ENCODE results near the gene RPL9. TPM values are rescaled to one million over a fixed set of nuclear protein-coding genes. Genes with fewer than 3 reads are reported as not detected.
"Not testable (repeated sequence)": the region's sequence is repeated elsewhere in the genome, so short reads cannot be mapped to it uniquely, and the experiment has no call there.

Gene RPL9
- total and polyA plus RNA-seq, 2 donors (not counting 1 experiment from before 2014, with no cell fraction given), result 2,031 to 2,407 TPM

- no peak overlapping the region for H2AFZ ChIP-seq (ENCODE audit: insufficient read depth, low read depth, low read length, poor library complexity, severe bottlenecking)
- H3K27ac ChIP-seq (ENCODE audit: low read length in 2 of 2), result no peak overlapping the region
- intact Hi-C loops (cut with micrococcal nuclease), result no loop called here
- H3K4me2 ChIP-seq (replicated peaks; ENCODE audit: low read depth, low read length, poor library complexity, severe bottlenecking), result no peak overlapping the region
- DNase-seq (no peak), ATAC-seq (ENCODE audit: low read depth) (no peak)
- H3K36me3 ChIP-seq (replicated peaks in 1 of 2; ENCODE audit: control extremely low read depth in 1 of 2, control insufficient read depth in 1 of 2, extremely low read depth in 1 of 2, insufficient read depth in 2 of 2, low read length in 1 of 2), result no peaks in the 10 kb centered on the region
- POLR2A ChIA-PET, result no interaction called here
- H3K79me2 ChIP-seq (ENCODE audit: control insufficient read depth, insufficient read depth, low read length), result no peaks in the 10 kb centered on the region
- Mint-ChIP-seq H3K27me3 (no peaks in the 10 kb centered on the region), H3K4me1 (no peaks in the 10 kb centered on the region), H3K9me3 (ENCODE audit: insufficient read depth) (no peaks in the 10 kb centered on the region), H3K4me3 (no peak overlapping the region), H3K27ac (no peak overlapping the region)
- H3K4me3 ChIP-seq (ENCODE audit: control extremely low read depth in 1 of 5, extremely low read depth in 1 of 5, insufficient read depth in 1 of 5, low read depth in 2 of 5, low read length in 4 of 5), result no peak overlapping the region
- H4K20me1 ChIP-seq (ENCODE audit: control insufficient read depth, insufficient read depth, low read length, poor library complexity, severe bottlenecking), result no peaks in the 10 kb centered on the region
- no peaks in the 10 kb centered on the region for H3K9me3 ChIP-seq (ENCODE audit: control extremely low read depth in 1 of 3, control insufficient read depth in 2 of 3, insufficient read depth in 1 of 3, low read length in 2 of 3)
- TF ChIP-seq EZH2 (IDR thresholded peaks at IDR 0.05; ENCODE audit: borderline replicate concordance, insufficient read depth, low read depth, low read length, poor library complexity, severe bottlenecking), result no peak
- TF ChIP-seq CTCF (IDR thresholded peaks at IDR 0.05), result no peak
- WGBS (ENCODE audit: insufficient coverage), result 94% methylated on average over 4 of the region's 10 CpGs
- H3K27me3 ChIP-seq (replicated peaks in 1 of 4; ENCODE audit: control extremely low read depth in 1 of 4, control insufficient read depth in 3 of 4, insufficient read depth in 4 of 4, low read length in 3 of 4), result no peaks in the 10 kb centered on the region
- H3K9ac ChIP-seq (ENCODE audit: low read length), result no peak overlapping the region
- CTCF ChIA-PET, result interaction anchor here (0.6 kb wide), 1 partner anchor 36 kb away, joined by 3 read pairs; no protein-coding TSS in a partner anchor
- H3K4me1 ChIP-seq (ENCODE audit: control insufficient read depth in 2 of 2, insufficient read depth in 2 of 2, low read length in 2 of 2), result no peaks in the 10 kb centered on the region
Measured at GRCh38 chr4:39427520-39428114, 31.1 kb downstream of the RPL9 start.

GRCh38 chr4:39426728-39427127, 32.0 kb downstream of the RPL9 start:
- DNase-seq (no peak), ATAC-seq (ENCODE audit: low read depth) (no peak)
- WGBS (ENCODE audit: insufficient coverage), result no CpG with 5 or more reads among the region's 1 CpG
- H3K9ac ChIP-seq (ENCODE audit: low read length), result no peak overlapping the region
- ChIA-PET POLR2A (no interaction called here), CTCF (no interaction called here)
- intact Hi-C loops (cut with micrococcal nuclease), result no loop called here
- H3K79me2 ChIP-seq (ENCODE audit: control insufficient read depth, insufficient read depth, low read length), result no peaks in the 10 kb centered on the region
- H2AFZ ChIP-seq (ENCODE audit: insufficient read depth, low read depth, low read length, poor library complexity, severe bottlenecking), result no peak overlapping the region
- no peak overlapping the region for H3K4me2 ChIP-seq (replicated peaks; ENCODE audit: low read depth, low read length, poor library complexity, severe bottlenecking)
- H3K4me3 ChIP-seq (ENCODE audit: control extremely low read depth in 1 of 5, extremely low read depth in 1 of 5, insufficient read depth in 1 of 5, low read depth in 2 of 5, low read length in 4 of 5), result no peak overlapping the region
- TF ChIP-seq CTCF (IDR thresholded peaks at IDR 0.05), result no peak
- H3K27ac Mint-ChIP-seq, result no peak overlapping the region
- no peaks in the 10 kb centered on the region for H4K20me1 ChIP-seq (ENCODE audit: control insufficient read depth, insufficient read depth, low read length, poor library complexity, severe bottlenecking)
- H3K4me3 Mint-ChIP-seq, result no peak overlapping the region
- no peaks in the 10 kb centered on the region for H3K27me3 ChIP-seq (replicated peaks in 1 of 4; ENCODE audit: control extremely low read depth in 1 of 4, control insufficient read depth in 3 of 4, insufficient read depth in 4 of 4, low read length in 3 of 4)
- no peak overlapping the region for H3K27ac ChIP-seq (ENCODE audit: low read length in 2 of 2)
- no peaks in the 10 kb centered on the region for H3K9me3 ChIP-seq (ENCODE audit: control extremely low read depth in 1 of 3, control insufficient read depth in 2 of 3, insufficient read depth in 1 of 3, low read length in 2 of 3)
- H3K4me1 Mint-ChIP-seq, result no peaks in the 10 kb centered on the region
- H3K4me1 ChIP-seq (ENCODE audit: control insufficient read depth in 2 of 2, insufficient read depth in 2 of 2, low read length in 2 of 2), result no peaks in the 10 kb centered on the region
- H3K27me3 Mint-ChIP-seq, result no peaks in the 10 kb centered on the region
- H3K36me3 ChIP-seq (replicated peaks in 1 of 2; ENCODE audit: control extremely low read depth in 1 of 2, control insufficient read depth in 1 of 2, extremely low read depth in 1 of 2, insufficient read depth in 2 of 2, low read length in 1 of 2), result no peaks in the 10 kb centered on the region
- no peaks in the 10 kb centered on the region for H3K9me3 Mint-ChIP-seq (ENCODE audit: insufficient read depth)

DNA sequence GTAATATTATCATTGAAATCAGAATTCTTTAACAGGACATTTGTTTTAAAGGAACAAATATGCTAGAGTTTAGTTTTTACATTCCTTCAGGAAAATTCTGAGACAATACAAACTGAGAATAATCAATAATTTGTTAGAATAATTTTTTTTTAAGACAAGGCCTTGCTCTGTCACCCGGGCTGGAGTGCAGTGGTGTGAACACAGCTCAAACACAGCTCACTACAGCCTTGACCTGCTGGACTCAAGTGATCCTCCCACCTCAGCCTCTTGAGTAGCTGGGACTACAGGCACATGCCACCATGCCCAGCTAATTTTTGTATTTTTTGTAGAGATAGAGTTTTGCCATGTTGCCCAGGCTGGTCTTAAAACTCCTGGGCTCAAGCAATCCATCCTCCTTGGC, 33.4 kb downstream of the RPL9 start:
- H2AFZ ChIP-seq (ENCODE audit: insufficient read depth, low read depth, low read length, poor library complexity, severe bottlenecking); intact Hi-C loops (cut with micrococcal nuclease); H3K9ac ChIP-seq (ENCODE audit: low read length); ATAC-seq (ENCODE audit: low read depth); H3K4me1 Mint-ChIP-seq; H3K4me1 ChIP-seq (ENCODE audit: control insufficient read depth in 2 of 2, insufficient read depth in 2 of 2, low read length in 2 of 2); H3K4me2 ChIP-seq (replicated peaks; ENCODE audit: low read depth, low read length, poor library complexity, severe bottlenecking); H3K9me3 Mint-ChIP-seq (ENCODE audit: insufficient read depth); H3K36me3 ChIP-seq (replicated peaks in 1 of 2; ENCODE audit: control extremely low read depth in 1 of 2, control insufficient read depth in 1 of 2, extremely low read depth in 1 of 2, insufficient read depth in 2 of 2, low read length in 1 of 2); H3K27ac Mint-ChIP-seq; H3K9me3 ChIP-seq (ENCODE audit: control extremely low read depth in 1 of 3, control insufficient read depth in 2 of 3, insufficient read depth in 1 of 3, low read length in 2 of 3); H3K4me3 Mint-ChIP-seq; H3K79me2 ChIP-seq (ENCODE audit: control insufficient read depth, insufficient read depth, low read length); H3K27ac ChIP-seq (ENCODE audit: low read length in 2 of 2); H4K20me1 ChIP-seq (ENCODE audit: control insufficient read depth, insufficient read depth, low read length, poor library complexity, severe bottlenecking); H3K4me3 ChIP-seq (ENCODE audit: control extremely low read depth in 1 of 5, extremely low read depth in 1 of 5, insufficient read depth in 1 of 5, low read depth in 2 of 5, low read length in 4 of 5); H3K27me3 ChIP-seq (replicated peaks in 1 of 4; ENCODE audit: control extremely low read depth in 1 of 4, control insufficient read depth in 3 of 4, insufficient read depth in 4 of 4, low read length in 3 of 4); DNase-seq; H3K27me3 Mint-ChIP-seq: not testable (repeated sequence)
- CTCF ChIA-PET, result interaction anchor here (0.6 kb wide), 1 partner anchor 1101 kb away, joined by 3 read pairs; no protein-coding TSS in a partner anchor
- POLR2A ChIA-PET, result interaction anchor here (0.7 kb wide), 1 partner anchor 101 kb away, joined by 3 read pairs; no protein-coding TSS in a partner anchor
- WGBS (ENCODE audit: insufficient coverage), result no CpG with 5 or more reads among the region's 1 CpG

All from B cell (primary cell).